Kidney (tissue), 14 donors: ENCODE data around the gene MIB2. TPM values are rescaled to one million over a fixed set of nuclear protein-coding genes. Genes with fewer than 3 reads are reported as not detected.

Experiments
- DNase-seq, 5 donors: peaks; one replicate each; pipeline ENCODE4 v3.0.0-alpha.2; 2013 to 2020
- FAIRE-seq: peaks from 2 replicates; lab custom pipeline; 2012; peaks lifted over from hg19 to GRCh38; lab: Jason Lieb, UNC
- H3K27ac ChIP-seq, 2 donors: one replicate each; pipeline ENCODE4 v1.7.0; 2013; ENCODE audit warnings: low read depth in 2 of 2, low read length in 2 of 2, inconsistent platforms in 1 of 2
- H3K27me3 ChIP-seq: one replicate; pipeline ENCODE4 v1.7.1; 2013; ENCODE audit warnings: low read length, inconsistent platforms; ENCODE audit not compliant: control insufficient read depth, insufficient read depth
- H3K36me3 ChIP-seq, 3 donors: one replicate each; pipeline versions ENCODE4 v1.7.0 to v1.7.1; 2013; ENCODE audit warnings: low read length in 3 of 3, control low read depth in 1 of 3, inconsistent platforms in 1 of 3; ENCODE audit not compliant: insufficient read depth in 3 of 3, control insufficient read depth in 2 of 3
- H3K4me1 ChIP-seq, 3 donors: one replicate each; pipeline versions ENCODE4 v1.7.0 to v1.7.1; 2013; ENCODE audit warnings: low read length in 3 of 3, inconsistent platforms in 1 of 3, low read depth in 1 of 3; ENCODE audit not compliant: control insufficient read depth in 2 of 3, insufficient read depth in 2 of 3
- H3K4me3 ChIP-seq, 3 donors: one replicate each; pipeline versions ENCODE4 v1.7.0 to v1.8.1; 2013; ENCODE audit warnings: low read length in 3 of 3, control low read depth in 1 of 3, inconsistent platforms in 1 of 3
- H3K9ac ChIP-seq, 3 donors: one replicate each; pipeline versions ENCODE4 v1.7.0 to v1.7.1; 2013; ENCODE audit warnings: low read length in 3 of 3, control low read depth in 1 of 3, inconsistent platforms in 1 of 3
- H3K9me3 ChIP-seq, 3 donors: one replicate each; pipeline versions ENCODE4 v1.7.0 to v1.7.1; 2013; ENCODE audit warnings: low read length in 3 of 3, control low read depth in 1 of 3, inconsistent platforms in 1 of 3; ENCODE audit not compliant: control insufficient read depth in 2 of 3, insufficient read depth in 1 of 3
- CTCF ChIP-seq: IDR thresholded peaks from 3 replicates; pipeline ENCODE4 v1.5.1; 2012; ENCODE audit warnings: mild to moderate bottlenecking, moderate library complexity, borderline replicate concordance; ENCODE audit not compliant: insufficient read depth; ENCODE audit errors: extremely low read depth
- intact Hi-C: fragments of 100-400 bp; cut with DNase I; formaldehyde crosslinking; loops from one replicate; pipeline ENCODE4 v1.11.1; 2022
- polyA plus RNA-seq: library from polyadenylated mRNA; stranded (reverse); fragments of 350-450 nt; fragmentation: Illumina TruSeq; extraction: RNeasy Lipid Tissue Mini Kit (QIAGEN cat#74804); gene quantifications from one replicate; pipeline ENCODE4 v1.2.3, GENCODE V29; 2014; ENCODE audit warnings: low read depth, low replicate concordance; ENCODE audit not compliant: insufficient read depth
- total RNA-seq: library from RNA; stranded (reverse); fragmentation: NEBNext Ultra II Directional; extraction: Animal tissue kit (Norgen Biotek cat#: 25700); gene quantifications from one replicate; pipeline ENCODE4 v1.2.1, GENCODE V29; 2021
- donor health status: control.
- donor health status: control.
- donor health status: control.
- donor health status: control.
- donor health status: control.
- donor health status: DM: yes; HTN: yes; CAD: no.
- donor health status: Normal renal cell carcinoma (clear cell type).

Gene MIB2
- total and polyA plus RNA-seq, 2 donors from 2014 or later, result 35.6 to 61.6 TPM

- Histone ChIP-seq H3K4me1 (peaks cover 0 to 5% (median 0%) of the 10 kb centered on the region in 3 donors), H3K36me3 (no peaks in the 10 kb centered on the region), H3K27ac (no peak overlapping the region), H3K4me3 (no peak overlapping the region), H3K9ac (no peak overlapping the region), H3K27me3 (peaks cover 3% of the 10 kb centered on the region), H3K9me3 (no peaks in the 10 kb centered on the region)
- DNase-seq, result no peak
- no peak for TF ChIP-seq CTCF
- intact Hi-C loops, result no loop called here
- FAIRE-seq, result no peak
Observed at GRCh38 chr1:1604374-1605033, 10.8 kb upstream of the MIB2 start.

DNA sequence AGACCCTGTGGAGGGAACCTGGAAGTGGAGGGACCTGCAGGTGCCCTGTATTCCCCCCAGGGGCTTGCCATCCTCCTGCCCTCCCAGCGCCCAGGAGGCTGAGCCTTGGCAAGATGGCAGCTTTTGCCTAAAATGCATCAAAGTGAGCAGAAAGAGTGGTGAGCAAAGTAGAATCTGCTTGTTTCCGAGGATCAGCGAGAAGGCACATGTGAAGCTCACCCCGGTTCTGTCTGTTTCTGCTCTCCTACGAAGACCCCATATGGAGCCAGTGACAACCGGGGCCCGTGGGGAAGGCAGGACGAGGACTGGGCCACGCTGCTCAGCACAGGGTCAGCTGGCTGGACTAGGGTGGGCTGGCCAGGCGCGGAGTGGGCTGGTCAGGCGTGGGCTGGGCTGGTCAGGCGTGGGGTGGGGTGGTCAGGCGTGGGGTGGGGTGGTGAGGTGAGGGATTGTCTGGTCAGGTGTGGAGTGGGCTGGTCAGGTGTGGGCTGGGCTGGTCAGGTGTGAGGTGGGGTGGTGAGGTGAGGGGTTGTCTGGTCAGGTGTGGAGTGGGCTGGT is 10.2 kb upstream of the MIB2 start:
- no peak overlapping the region for H3K27ac ChIP-seq
- FAIRE-seq, result no peak
- H3K4me1 ChIP-seq, result peaks cover 0 to 4% (median 0%) of the 10 kb centered on the region in 3 donors
- H3K27me3 ChIP-seq, result peaks cover 3% of the 10 kb centered on the region
- no peak overlapping the region for H3K4me3 ChIP-seq
- intact Hi-C loops, result no loop called here
- H3K36me3 ChIP-seq, result no peaks in the 10 kb centered on the region
- H3K9ac ChIP-seq, result no peak overlapping the region
- no peak for TF ChIP-seq CTCF
- no peaks in the 10 kb centered on the region for H3K9me3 ChIP-seq
- DNase-seq, result no peak

DNA sequence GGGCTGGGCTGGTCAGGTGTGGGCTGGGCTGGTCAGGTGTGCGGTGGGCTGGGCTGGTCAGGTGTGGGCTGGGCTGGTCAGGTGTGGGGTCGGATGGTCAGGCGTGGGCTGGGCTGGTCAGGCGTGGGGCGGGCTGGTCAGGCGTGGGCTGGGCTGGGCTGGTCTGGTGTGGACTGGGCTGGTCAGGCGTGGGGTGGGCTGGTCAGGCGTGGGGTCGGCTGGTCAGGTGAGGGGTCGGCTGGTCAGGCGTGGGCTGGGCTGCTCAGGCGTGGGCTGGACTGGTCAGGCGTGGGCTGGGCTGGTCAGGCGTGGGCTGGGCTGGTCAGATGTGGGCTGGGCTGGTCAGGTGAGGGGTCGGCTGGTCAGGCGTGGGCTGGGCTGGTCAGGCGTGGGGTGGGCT is 9.6 kb upstream of the MIB2 start:
- H3K9me3 ChIP-seq, result no peaks in the 10 kb centered on the region
- no peak for TF ChIP-seq CTCF
- peaks cover 3% of the 10 kb centered on the region for H3K27me3 ChIP-seq
- H3K27ac ChIP-seq, result no peak overlapping the region
- no peak overlapping the region for H3K9ac ChIP-seq
- H3K4me3 ChIP-seq, result no peak overlapping the region
- FAIRE-seq, result no peak
- peaks cover 0 to under 1% (median 0%) of the 10 kb centered on the region in 3 donors for H3K4me1 ChIP-seq
- no peak for DNase-seq
- no peaks in the 10 kb centered on the region for H3K36me3 ChIP-seq
- intact Hi-C loops, result no loop called here
